Cardiac fibroblast (primary cell): ENCODE measurements around the gene GJA1.
"Not testable (repeated sequence)": the region's sequence is repeated elsewhere in the genome, so short reads cannot be mapped to it uniquely, and the experiment has no call there.

ENCODE experiments used
- DNase-seq, 2 donors: peaks; one replicate each; pipeline versions ENCODE4 v3.0.0 to v3.0.0-alpha.2; 2010; ENCODE audit warnings: low read depth in 2 of 2
- H3K4me3 ChIP-seq, 2 donors: replicated peaks in 1 of 2; 1 replicate in 1 of 2; 2 replicates in 1 of 2; pipeline ENCODE4 v1.5.1; 2011; ENCODE audit warnings: low read depth in 2 of 2, low read length in 2 of 2, mild to moderate bottlenecking in 2 of 2, moderate library complexity in 1 of 2
- TF ChIP-seq, protein P1 (sequence below): IDR thresholded peaks from one replicate; pipeline ENCODE4 v1.5.1; 2011; ENCODE audit warnings: low read depth, mild to moderate bottlenecking, low read length, inconsistent platforms

Gene GJA1

DNA sequence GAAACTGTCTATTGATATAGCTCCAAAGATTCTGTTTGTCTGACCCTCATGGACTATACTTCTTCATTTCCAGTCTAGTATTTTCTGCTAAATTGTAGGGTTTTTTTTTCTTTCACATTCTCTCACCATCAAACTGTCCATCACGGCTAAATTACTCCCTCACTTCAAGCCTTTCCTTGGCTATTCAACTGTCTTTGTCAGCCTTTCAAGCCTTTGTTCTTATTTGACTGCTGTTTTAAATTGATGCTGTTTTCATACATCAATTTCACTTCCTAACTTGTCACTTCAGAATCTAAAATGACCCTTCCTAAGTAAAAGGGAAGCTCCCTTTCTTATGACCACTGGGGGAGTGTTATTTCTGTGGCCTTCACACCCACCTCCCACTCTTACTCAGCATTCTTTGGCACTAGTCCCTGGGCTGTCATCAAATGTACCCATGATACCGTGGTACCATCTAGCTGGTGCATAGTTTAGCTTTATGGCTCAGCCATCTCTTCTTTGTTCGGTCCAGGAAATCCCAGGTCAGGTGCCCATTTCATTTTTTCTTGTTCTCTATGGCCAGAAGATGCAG is 8.6 kb downstream of the GJA1 start:
- peak; percentile 42 to 55 for DNase-seq
- TF ChIP-seq, protein P1, sequence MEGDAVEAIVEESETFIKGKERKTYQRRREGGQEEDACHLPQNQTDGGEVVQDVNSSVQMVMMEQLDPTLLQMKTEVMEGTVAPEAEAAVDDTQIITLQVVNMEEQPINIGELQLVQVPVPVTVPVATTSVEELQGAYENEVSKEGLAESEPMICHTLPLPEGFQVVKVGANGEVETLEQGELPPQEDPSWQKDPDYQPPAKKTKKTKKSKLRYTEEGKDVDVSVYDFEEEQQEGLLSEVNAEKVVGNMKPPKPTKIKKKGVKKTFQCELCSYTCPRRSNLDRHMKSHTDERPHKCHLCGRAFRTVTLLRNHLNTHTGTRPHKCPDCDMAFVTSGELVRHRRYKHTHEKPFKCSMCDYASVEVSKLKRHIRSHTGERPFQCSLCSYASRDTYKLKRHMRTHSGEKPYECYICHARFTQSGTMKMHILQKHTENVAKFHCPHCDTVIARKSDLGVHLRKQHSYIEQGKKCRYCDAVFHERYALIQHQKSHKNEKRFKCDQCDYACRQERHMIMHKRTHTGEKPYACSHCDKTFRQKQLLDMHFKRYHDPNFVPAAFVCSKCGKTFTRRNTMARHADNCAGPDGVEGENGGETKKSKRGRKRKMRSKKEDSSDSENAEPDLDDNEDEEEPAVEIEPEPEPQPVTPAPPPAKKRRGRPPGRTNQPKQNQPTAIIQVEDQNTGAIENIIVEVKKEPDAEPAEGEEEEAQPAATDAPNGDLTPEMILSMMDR = no peak
- H3K4me3 ChIP-seq = no peak overlapping the region

DNA sequence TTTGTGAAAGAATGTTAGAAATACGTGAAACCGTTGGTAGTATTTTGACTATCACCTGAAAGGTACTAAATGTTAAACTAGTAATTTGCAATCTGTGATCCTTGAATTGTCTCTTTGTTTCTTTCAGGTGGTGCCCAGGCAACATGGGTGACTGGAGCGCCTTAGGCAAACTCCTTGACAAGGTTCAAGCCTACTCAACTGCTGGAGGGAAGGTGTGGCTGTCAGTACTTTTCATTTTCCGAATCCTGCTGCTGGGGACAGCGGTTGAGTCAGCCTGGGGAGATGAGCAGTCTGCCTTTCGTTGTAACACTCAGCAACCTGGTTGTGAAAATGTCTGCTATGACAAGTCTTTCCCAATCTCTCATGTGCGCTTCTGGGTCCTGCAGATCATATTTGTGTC is 11.3 kb downstream of the GJA1 start:
- not testable (repeated sequence) for H3K4me3 ChIP-seq

DNA sequence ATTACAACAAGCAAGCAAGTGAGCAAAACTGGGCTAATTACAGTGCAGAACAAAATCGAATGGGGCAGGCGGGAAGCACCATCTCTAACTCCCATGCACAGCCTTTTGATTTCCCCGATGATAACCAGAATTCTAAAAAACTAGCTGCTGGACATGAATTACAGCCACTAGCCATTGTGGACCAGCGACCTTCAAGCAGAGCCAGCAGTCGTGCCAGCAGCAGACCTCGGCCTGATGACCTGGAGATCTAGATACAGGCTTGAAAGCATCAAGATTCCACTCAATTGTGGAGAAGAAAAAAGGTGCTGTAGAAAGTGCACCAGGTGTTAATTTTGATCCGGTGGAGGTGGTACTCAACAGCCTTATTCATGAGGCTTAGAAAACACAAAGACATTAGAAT is 12.3 kb downstream of the GJA1 start:
- DNase-seq, H3K4me3 ChIP-seq: not testable (repeated sequence)

More for the DNA sequence above, 11.3 kb downstream of the GJA1 start:
- DNase-seq = not testable (repeated sequence)

DNA sequence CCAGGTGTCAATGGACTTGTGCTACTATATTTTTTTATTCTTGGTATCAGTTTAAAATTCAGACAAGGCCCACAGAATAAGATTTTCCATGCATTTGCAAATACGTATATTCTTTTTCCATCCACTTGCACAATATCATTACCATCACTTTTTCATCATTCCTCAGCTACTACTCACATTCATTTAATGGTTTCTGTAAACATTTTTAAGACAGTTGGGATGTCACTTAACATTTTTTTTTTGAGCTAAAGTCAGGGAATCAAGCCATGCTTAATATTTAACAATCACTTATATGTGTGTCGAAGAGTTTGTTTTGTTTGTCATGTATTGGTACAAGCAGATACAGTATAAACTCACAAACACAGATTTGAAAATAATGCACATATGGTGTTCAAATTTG is 13.1 kb downstream of the GJA1 start:
- H3K4me3 ChIP-seq, DNase-seq: not testable (repeated sequence)

DNA sequence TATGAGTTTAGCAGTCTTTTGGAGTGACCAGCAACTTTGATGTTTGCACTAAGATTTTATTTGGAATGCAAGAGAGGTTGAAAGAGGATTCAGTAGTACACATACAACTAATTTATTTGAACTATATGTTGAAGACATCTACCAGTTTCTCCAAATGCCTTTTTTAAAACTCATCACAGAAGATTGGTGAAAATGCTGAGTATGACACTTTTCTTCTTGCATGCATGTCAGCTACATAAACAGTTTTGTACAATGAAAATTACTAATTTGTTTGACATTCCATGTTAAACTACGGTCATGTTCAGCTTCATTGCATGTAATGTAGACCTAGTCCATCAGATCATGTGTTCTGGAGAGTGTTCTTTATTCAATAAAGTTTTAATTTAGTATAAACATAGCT is 13.9 kb downstream of the GJA1 start:
- TF ChIP-seq, protein P1 = no peak
- no peak overlapping the region for H3K4me3 ChIP-seq
- no peak for DNase-seq

DNA sequence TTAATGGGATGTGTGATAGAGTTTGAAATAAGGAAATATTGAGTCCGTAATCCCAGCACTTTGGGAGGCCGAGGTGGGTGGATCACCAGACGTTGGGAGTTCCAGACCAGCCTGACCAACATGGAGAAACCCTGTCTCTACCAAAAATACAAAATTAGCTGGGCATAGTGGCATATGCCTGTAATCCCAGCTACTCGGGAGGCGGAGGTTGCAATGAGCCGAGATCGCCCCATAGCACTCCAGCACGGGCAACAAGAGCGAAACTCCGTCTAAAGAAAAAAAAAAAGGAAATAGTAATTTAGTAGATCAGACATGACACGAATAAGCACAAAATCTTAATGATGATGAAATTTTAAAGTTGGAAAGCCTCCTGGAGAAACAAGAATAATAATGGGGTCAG is 14.8 kb downstream of the GJA1 start:
- TF ChIP-seq, protein P1 = no peak
- no peak for DNase-seq
- H3K4me3 ChIP-seq = no peak overlapping the region

DNA sequence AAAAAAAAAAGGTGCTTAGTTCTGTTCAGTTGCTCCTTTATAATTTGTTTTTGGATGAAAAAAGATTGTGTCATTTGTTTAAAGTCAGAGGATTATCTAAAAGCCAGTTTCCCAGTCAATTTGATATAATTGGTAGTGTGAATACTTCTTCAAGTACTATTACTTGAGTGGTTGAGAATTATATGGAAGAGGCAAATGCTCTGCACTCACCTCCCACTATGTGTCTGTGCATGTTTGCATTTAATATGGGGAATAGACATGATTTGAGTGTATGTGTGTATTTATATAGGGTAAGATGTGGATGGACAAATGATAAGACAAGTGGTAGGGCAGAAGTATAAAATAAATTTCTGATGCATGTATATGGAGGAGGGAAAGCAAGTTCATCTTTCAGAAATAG is 15.8 kb downstream of the GJA1 start:
- no peak overlapping the region for H3K4me3 ChIP-seq
- DNase-seq = no peak
- TF ChIP-seq, protein P1 = no peak

DNA sequence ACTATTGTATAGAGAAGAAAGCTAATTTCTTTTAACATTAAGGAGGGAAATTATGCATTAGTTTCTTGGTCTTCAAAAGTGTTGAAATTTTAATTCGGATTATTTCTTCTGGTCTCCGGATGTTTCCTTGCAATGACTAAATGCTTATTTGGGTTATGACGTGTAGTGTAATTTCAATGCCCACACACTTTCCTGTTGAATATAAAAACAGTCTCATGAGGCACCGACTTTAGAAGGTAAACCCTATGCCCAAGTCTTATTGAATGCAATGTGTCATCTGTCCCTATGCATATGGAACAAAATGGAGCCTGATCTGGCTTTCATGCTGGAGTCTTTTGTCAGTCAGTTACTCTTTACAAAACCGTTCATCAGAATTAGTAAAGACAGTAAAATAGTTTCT is 17.7 kb downstream of the GJA1 start:
- peak in 1 of 2 donors; percentile 40 for DNase-seq
- TF ChIP-seq, protein P1 = no peak

More for the DNA sequence above, 17.7 kb downstream of the GJA1 start:
- H3K4me3 ChIP-seq = no peak overlapping the region
